Peyer's patch (tissue), 4 donors: ENCODE measurements around the gene HEXB.
"Not testable (repeated sequence)": the region's sequence is repeated elsewhere in the genome, so short reads cannot be mapped to it uniquely, and the experiment has no call there.

ENCODE experiments used
- CTCF ChIP-seq, 6 experiments: fragments of 450-650 bp in 4 of 6; fragments of 200-600 bp in 2 of 6; sonication (generic) in 1 of 6; IDR thresholded peaks; one replicate each; pipeline ENCODE4 v1.5.1; 2017 to 2019; ENCODE audit warnings: antibody characterized with exemption in 6 of 6, mild to moderate bottlenecking in 3 of 6, moderate library complexity in 1 of 6
- POLR2A ChIP-seq, 2 donors: fragments of 450-650 bp; IDR thresholded peaks; one replicate each; pipeline ENCODE4 v1.5.1; 2017; ENCODE audit warnings: antibody characterized with exemption in 2 of 2, mild to moderate bottlenecking in 2 of 2, moderate library complexity in 2 of 2

DNA sequence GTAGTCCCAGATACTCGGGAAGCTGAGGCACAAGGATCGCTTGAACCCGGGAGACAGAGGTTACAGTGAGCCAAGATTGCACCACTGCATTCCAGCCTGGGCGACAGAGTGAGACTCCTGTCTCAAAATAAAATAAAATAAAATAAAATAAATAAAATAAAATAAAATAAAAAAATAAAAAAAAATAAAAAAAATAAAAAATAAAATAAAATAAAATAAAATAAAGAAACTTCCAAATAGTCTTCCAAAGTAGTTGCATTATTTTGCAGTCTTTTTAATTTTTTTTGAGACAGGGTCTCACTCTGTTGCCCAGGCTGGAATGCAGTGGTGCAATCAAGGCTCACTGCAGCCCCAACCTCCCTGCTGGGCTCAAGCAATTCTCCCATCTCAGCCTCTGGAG lies 63.7 kb downstream of the HEXB start:
- TF ChIP-seq CTCF, POLR2A (IDR thresholded peaks at IDR 0.05): not testable (repeated sequence)
